IMR-90 (cell line): Measurements from ENCODE around the gene GCLC. TPM values are rescaled to one million over a fixed set of nuclear protein-coding genes. Genes with fewer than 3 reads are reported as not detected.

Experiments used
- ATAC-seq: fragments of 200-7000 bp; cut with Tn5 transposase; 2 replicates; pipeline ENCODE4 v1.9.1; 2020; ENCODE audit warnings: low read depth, mild to moderate bottlenecking, moderate library complexity
- Bru-seq: library from RNA; stranded (reverse); fragments of 400-500 nt; gene quantifications from one replicate; lab custom pipeline; 2021; lab: Mats Ljungman, UMichigan
- BruChase-seq, 2 experiments: library from RNA; stranded (reverse); fragments of 400-500 nt; gene quantifications; one replicate each; lab custom pipeline; 2021; lab: Mats Ljungman, UMichigan
- BruUV-seq: library from RNA; stranded (reverse); fragments of 400-500 nt; replicated peaks from 2 replicates; lab custom pipeline; 2021; lab: Mats Ljungman, UMichigan
- CTCF ChIA-PET: fragments of 300-600 bp; formaldehyde crosslinking; extraction: SDS; loops from one replicate; lab custom pipeline; 2021; ENCODE audit warnings: antibody characterized with exemption; lab: Yijun Ruan, JAX
- POLR2A ChIA-PET: fragments of 300-600 bp; sonication (Branson Sonifier 250); formaldehyde crosslinking; loops from one replicate; lab custom pipeline; 2022; ENCODE audit warnings: antibody characterized with exemption; ENCODE audit not compliant: unreplicated experiment; lab: Charles Lee
- DNase-seq: peaks from one replicate; pipeline ENCODE4 v3.0.0; 2013
- H2AFZ ChIP-seq: replicated peaks from 2 replicates; pipeline ENCODE3; 2013; ENCODE audit warnings: low read length, mild to moderate bottlenecking; ENCODE audit not compliant: poor library complexity
- H2AK5ac ChIP-seq: 2 replicates; pipeline ENCODE4 v1.6.1; 2013; ENCODE audit warnings: low read depth, low read length, inconsistent platforms
- H2AK9ac ChIP-seq: replicated peaks from 2 replicates; pipeline ENCODE3; 2013; ENCODE audit warnings: mild to moderate bottlenecking, low read depth, low read length, moderate library complexity; ENCODE audit not compliant: poor library complexity
- H2BK120ac ChIP-seq: 2 replicates; pipeline ENCODE4 v1.6.1; 2013; ENCODE audit warnings: low read depth, low read length, inconsistent platforms
- H2BK15ac ChIP-seq: 3 replicates; pipeline ENCODE4 v1.6.1; 2013; ENCODE audit warnings: low read depth, low read length, inconsistent platforms
- H2BK20ac ChIP-seq: 2 replicates; pipeline ENCODE4 v1.6.1; 2013; ENCODE audit warnings: low read depth, mild to moderate bottlenecking, inconsistent platforms, low read length, moderate library complexity
- H2BK5ac ChIP-seq: 2 replicates; pipeline ENCODE4 v1.6.1; 2013; ENCODE audit warnings: mild to moderate bottlenecking, low read depth, low read length, inconsistent platforms; ENCODE audit not compliant: poor library complexity, severe bottlenecking
- H3K14ac ChIP-seq: replicated peaks from 2 replicates; pipeline ENCODE4 v1.6.1; 2013; ENCODE audit warnings: low read depth, low read length, inconsistent platforms
- H3K18ac ChIP-seq: 2 replicates; pipeline ENCODE4 v1.6.1; 2013; ENCODE audit warnings: low read depth, low read length, control low read depth
- H3K23ac ChIP-seq: 2 replicates; pipeline ENCODE4 v1.6.1; 2013; ENCODE audit warnings: low read depth, low read length, inconsistent platforms
- H3K27ac ChIP-seq: 2 replicates; pipeline ENCODE4 v1.5.1; 2013; ENCODE audit warnings: mild to moderate bottlenecking, control low read depth, low read length; ENCODE audit not compliant: insufficient read depth
- H3K27me3 ChIP-seq: 2 replicates; pipeline ENCODE4 v1.6.1; 2013; ENCODE audit warnings: low read length; ENCODE audit not compliant: control insufficient read depth, insufficient read depth
- H3K36me3 ChIP-seq: 2 replicates; pipeline ENCODE4 v1.6.1; 2013; ENCODE audit warnings: low read length, mixed read lengths; ENCODE audit not compliant: control insufficient read depth, insufficient read depth
- H3K4ac ChIP-seq: 2 replicates; pipeline ENCODE4 v1.6.1; 2013; ENCODE audit warnings: low read depth, low read length, inconsistent platforms
- H3K4me1 ChIP-seq: 2 replicates; pipeline ENCODE4 v1.6.1; 2013; ENCODE audit warnings: low read length, mixed read lengths; ENCODE audit not compliant: control insufficient read depth, insufficient read depth
- H3K4me2 ChIP-seq: 2 replicates; pipeline ENCODE4 v1.6.1; 2013; ENCODE audit warnings: low read depth, mild to moderate bottlenecking, control low read depth, low read length, moderate library complexity
- H3K4me3 ChIP-seq: 2 replicates; pipeline ENCODE4 v1.5.1; 2013; ENCODE audit warnings: low read depth, mild to moderate bottlenecking, control low read depth, low read length, moderate library complexity; ENCODE audit not compliant: insufficient read depth
- H3K56ac ChIP-seq: 2 replicates; pipeline ENCODE4 v1.6.1; 2013; ENCODE audit warnings: low read length, inconsistent platforms; ENCODE audit not compliant: insufficient read depth; ENCODE audit errors: extremely low read depth
- H3K79me1 ChIP-seq, 2 experiments: 2 replicates each; pipeline ENCODE4 v1.6.1; 2013; ENCODE audit warnings: low read length in 2 of 2, inconsistent platforms in 1 of 2, low read depth in 1 of 2
- H3K9ac ChIP-seq: 2 replicates; pipeline ENCODE4 v1.6.1; 2013; ENCODE audit warnings: low read depth, low read length, control low read depth
- H3K9me1 ChIP-seq: 2 replicates; pipeline ENCODE4 v1.6.1; 2013; ENCODE audit warnings: low read length, inconsistent platforms; ENCODE audit not compliant: insufficient read depth
- H3K9me3 ChIP-seq: 2 replicates; pipeline ENCODE4 v1.6.1; 2013; ENCODE audit warnings: low read length; ENCODE audit not compliant: control insufficient read depth, insufficient read depth
- H4K20me1 ChIP-seq: 2 replicates; pipeline ENCODE4 v1.6.1; 2013; ENCODE audit warnings: low read length, inconsistent platforms; ENCODE audit not compliant: insufficient read depth
- H4K5ac ChIP-seq: 2 replicates; pipeline ENCODE4 v1.6.1; 2013; ENCODE audit warnings: mild to moderate bottlenecking, low read depth, low read length, control low read depth
- H4K8ac ChIP-seq, 2 experiments: 2 replicates each; pipeline ENCODE4 v1.6.1; 2013; ENCODE audit warnings: low read depth in 2 of 2, low read length in 2 of 2, control low read depth in 1 of 2, inconsistent platforms in 1 of 2
- H4K91ac ChIP-seq: 2 replicates; pipeline ENCODE4 v1.6.1; 2013; ENCODE audit warnings: low read depth, low read length, inconsistent platforms; ENCODE audit not compliant: insufficient read depth
- BHLHE40 ChIP-seq: fragments of 150-350 bp; IDR thresholded peaks from 2 replicates; pipeline ENCODE4 v1.6.1; 2016; ENCODE audit warnings: mild to moderate bottlenecking, low read depth, low read length
- CHD1 ChIP-seq: IDR thresholded peaks from 2 replicates; pipeline ENCODE4 v1.6.1; 2012; ENCODE audit warnings: low read depth, low read length, improper control_type of control experiment
- ELK1 ChIP-seq: fragments of 150-350 bp; IDR thresholded peaks from 2 replicates; pipeline ENCODE4 v1.6.1; 2016; ENCODE audit warnings: low read depth, mild to moderate bottlenecking, low read length, moderate library complexity, borderline replicate concordance
- FOS ChIP-seq: fragments of 150-350 bp; IDR thresholded peaks from 2 replicates; pipeline ENCODE4 v1.6.1; 2016; ENCODE audit warnings: low read depth, low read length
- MAZ ChIP-seq: IDR thresholded peaks from 2 replicates; pipeline ENCODE4 v1.6.1; 2012; ENCODE audit warnings: low read depth, mild to moderate bottlenecking, low read length, improper control_type of control experiment, moderate library complexity, borderline replicate concordance
- NFE2L2 ChIP-seq: fragments of 150-350 bp; IDR thresholded peaks from 2 replicates; pipeline ENCODE4 v1.6.1; 2016; ENCODE audit warnings: low read depth, mild to moderate bottlenecking, low read length
- POLR2A ChIP-seq: IDR thresholded peaks from 2 replicates; pipeline ENCODE4 v1.6.1; 2012; ENCODE audit warnings: mild to moderate bottlenecking, low read depth, low read length
- RAD21 ChIP-seq: IDR thresholded peaks from 2 replicates; pipeline ENCODE4 v1.6.1; 2012; ENCODE audit warnings: low read length, improper control_type of control experiment
- RCOR1 ChIP-seq: IDR thresholded peaks from 2 replicates; pipeline ENCODE4 v1.6.1; 2012; ENCODE audit warnings: mild to moderate bottlenecking, low read length, improper control_type of control experiment; ENCODE audit not compliant: insufficient replicate concordance
- RFX5 ChIP-seq: IDR thresholded peaks from 2 replicates; pipeline ENCODE4 v1.8.0; 2012; ENCODE audit warnings: low read depth, mild to moderate bottlenecking, low read length, moderate library complexity
- SMC3 ChIP-seq: fragments of 150-350 bp; IDR thresholded peaks from 2 replicates; pipeline ENCODE4 v1.6.1; 2016; ENCODE audit warnings: low read depth, mild to moderate bottlenecking, antibody characterized with exemption, low read length, moderate library complexity
- USF2 ChIP-seq: fragments of 150-350 bp; IDR thresholded peaks from 2 replicates; pipeline ENCODE4 v1.6.1; 2017; ENCODE audit warnings: mild to moderate bottlenecking, antibody characterized with exemption, low read length, low read depth
- WGBS, 2 experiments: methylation state at CpG; one replicate each; pipeline versions ENCODE4 v1.1.5 to v1.1.7; 2013; ENCODE audit warnings: missing lambda C conversion rate in 2 of 2; ENCODE audit not compliant: insufficient read length in 1 of 2; ENCODE audit errors: extremely low coverage in 2 of 2; 5-methylcytosine and 5-hydroxymethylcytosine counted together
- dilution Hi-C: fragments of 300-500 bp; cut with HindIII; formaldehyde crosslinking; loops from one replicate; pipeline ENCODE4 v1.14.3; 2018; ENCODE audit warnings: low sequenced_read_pairs; ENCODE audit not compliant: unreplicated experiment
- in situ Hi-C: fragments of 300-500 bp; cut with MboI; formaldehyde crosslinking; loops from 3 replicates; pipeline ENCODE4 v1.14.3; 2019; ENCODE audit warnings: low sequenced_read_pairs, inconsistent platforms, mixed read lengths
- intact Hi-C: fragments of 100-400 bp; cut with micrococcal nuclease; formaldehyde crosslinking; loops from 2 replicates; pipeline ENCODE4 v1.10.0; 2022
- long read RNA-seq: library from polyadenylated mRNA; unstranded; transcript quantifications from one replicate; pipeline ENCODE4 v2.0.0, GENCODE V29; 2021; ENCODE audit not compliant: unreplicated experiment
- polyA plus RNA-seq, 3 experiments: library from polyadenylated mRNA; depleted of rRNA; stranded (reverse); fragments of >200 nt; gene quantifications; 2 replicates each; pipeline ENCODE4 v1.2.3, GENCODE V29; 2012; ENCODE audit warnings: low replicate concordance in 1 of 3
- total RNA-seq: library from RNA; depleted of rRNA; stranded (reverse); fragments of >200 nt; gene quantifications from 2 replicates; pipeline ENCODE4 v1.2.3, GENCODE V29; 2012; rRNA removed

GCLC gene
- total RNA-seq (20.8 and 24.2 TPM in 2 replicates), polyA plus RNA-seq (2012; rRNA removed) (10.0 and 14.2 TPM in 2 replicates), Bru-seq, nascent RNA (percentile 90 among the genes with signal in this experiment), BruChase-seq, experiment 1, labeled RNA remaining after a 6-hour chase (percentile 89 among the genes with signal in this experiment), BruChase-seq, experiment 2, labeled RNA remaining after a 2-hour chase (percentile 92 among the genes with signal in this experiment)
- 2.5 and 2.8 TPM in 2 replicates for polyA plus RNA-seq (2012; cell fraction: cytosol; rRNA removed)
- polyA plus RNA-seq (2012; cell fraction: nucleus; rRNA removed; ENCODE audit: low replicate concordance), result 4.8 and 35.5 TPM in 2 replicates
- long read RNA-seq, transcript GCLC-215 (16 exons, 3,785 nt), result major isoform, 29 of 43 reads
- long read RNA-seq, partial matches to known transcripts, result 9 of 43 reads
- long read RNA-seq, other reads (novel, unspliced or antisense), result 2 of 43 reads

- intact Hi-C loops, result loop anchor here (1.0 to 5.0 kb wide), 4 partner anchors 32 to 182 kb away; no protein-coding TSS in a partner anchor
- ATAC-seq (peak; percentile 70), DNase-seq (peak; percentile 95)
- H2BK120ac ChIP-seq, result peak within 1 kb of the TSS; percentile 60
- H3K4me2 ChIP-seq, result peak within 1 kb of the TSS; percentile 100
- peak within 1 kb of the TSS; percentile 71 for H2AK5ac ChIP-seq
- H3K9ac ChIP-seq, result peak within 1 kb of the TSS; percentile 97
- H3K14ac ChIP-seq, result peak within 1 kb of the TSS; percentile 69
- H3K36me3 ChIP-seq, result peaks cover 3% of the 10 kb centered on the region
- peaks cover 2% of the 10 kb centered on the region; the same call in 1 of the 2 replicates for H4K20me1 ChIP-seq
- peak within 1 kb of the TSS; percentile 81 for H3K56ac ChIP-seq
- no peaks in the 10 kb centered on the region for H3K9me3 ChIP-seq
- CTCF ChIA-PET, result interaction anchor here (0.7 to 1.8 kb wide), 8 partner anchors 31 to 183 kb away, joined by 3 to 8 read pairs (median 4); no protein-coding TSS in a partner anchor
- peak within 1 kb of the TSS; percentile 72 for H4K91ac ChIP-seq
- in situ Hi-C loops, result loop anchor here (5.0 kb wide), 2 partner anchors 47 to 108 kb away; no protein-coding TSS in a partner anchor
- H3K27ac ChIP-seq, result peak within 1 kb of the TSS; percentile 92
- peak within 1 kb of the TSS; percentile 97 for H3K4me3 ChIP-seq
- POLR2A ChIA-PET, result no interaction called here
- WGBS, 2 experiments, result 1% methylated on average over 14 of the region's 105 CpGs; no CpG with 5 or more reads in 1 of the 2 experiments
- peaks cover 16% of the 10 kb centered on the region for H3K4me1 ChIP-seq
- H2BK20ac ChIP-seq, result peak within 1 kb of the TSS; percentile 75
- peak within 1 kb of the TSS; percentile 95 for H2AFZ ChIP-seq
- no TSS peak for BruUV-seq
- peaks cover 10% of the 10 kb centered on the region for H3K9me1 ChIP-seq
- H4K8ac ChIP-seq, result peak within 1 kb of the TSS; percentile 17 to 59; a peak in 3 of 4 replicates
- peak within 1 kb of the TSS; percentile 75 for H2AK9ac ChIP-seq
- peak within 1 kb of the TSS; percentile 89 for H3K4ac ChIP-seq
- peaks cover 10 to 41% of the 10 kb centered on the region in 2 experiments; a peak in 2 of 4 replicates for H3K79me1 ChIP-seq
- dilution Hi-C loops, result no loop called here
- H3K27me3 ChIP-seq, result no peaks in the 10 kb centered on the region
- peak within 1 kb of the TSS; percentile 64 for H3K23ac ChIP-seq
- peak within 1 kb of the TSS; percentile 89; the same call in 2 of the 3 replicates for H2BK15ac ChIP-seq
- H3K18ac ChIP-seq, result peak within 1 kb of the TSS; percentile 94
- peak within 1 kb of the TSS; percentile 94 for H2BK5ac ChIP-seq
- peak within 1 kb of the TSS; percentile 81 for H4K5ac ChIP-seq
- TF ChIP-seq MAZ, result peak; percentile 89
- TF ChIP-seq USF2, result peak; percentile 28; the same call in 1 of the 2 replicates
- peak; percentile 25 for TF ChIP-seq SMC3
- peak; percentile 77 for TF ChIP-seq BHLHE40
- peak; percentile 94 for TF ChIP-seq POLR2A
- TF ChIP-seq RCOR1, result peak; percentile 59
- no peak for TF ChIP-seq RFX5
- TF ChIP-seq ELK1, result no peak
- TF ChIP-seq CHD1, result no peak
- TF ChIP-seq NFE2L2, result peak; percentile 21; the same call in 1 of the 2 replicates
- TF ChIP-seq RAD21, result peak; percentile 60
- no peak for TF ChIP-seq FOS
Observed at GRCh38 chr6:53544470-53545308, at the start of gene GCLC. Gene GCLC, minus strand, starts transcription at chr6:53545101. Its CDS starts 456 bp downstream, at chr6:53544645.
